Activated T-helper 1 cell treated with Interleukin-2 at 50 U/mL for 16 hours (primary cell): ENCODE results near the gene BRD3OS.

Experiments
- DNase-seq: peaks from one replicate; pipeline ENCODE4 v3.0.0-alpha.2; 2020; ENCODE audit warnings: low read depth

BRD3OS gene

GRCh38 chr9:134024828-134025605, at the start of gene BRD3OS:
Gene BRD3OS (plus strand): TSS chr9:134025481. CDS start chr9:134026748, 1,267 bp downstream.
- peak; percentile 87 for DNase-seq

- DNase-seq, result no peak
Observed at GRCh38 chr9:133975511-133975910, 49.8 kb upstream of the BRD3OS start.

- no peak for DNase-seq
Observed at GRCh38 chr9:133976191-133976861, 49.0 kb upstream of the BRD3OS start.

DNA sequence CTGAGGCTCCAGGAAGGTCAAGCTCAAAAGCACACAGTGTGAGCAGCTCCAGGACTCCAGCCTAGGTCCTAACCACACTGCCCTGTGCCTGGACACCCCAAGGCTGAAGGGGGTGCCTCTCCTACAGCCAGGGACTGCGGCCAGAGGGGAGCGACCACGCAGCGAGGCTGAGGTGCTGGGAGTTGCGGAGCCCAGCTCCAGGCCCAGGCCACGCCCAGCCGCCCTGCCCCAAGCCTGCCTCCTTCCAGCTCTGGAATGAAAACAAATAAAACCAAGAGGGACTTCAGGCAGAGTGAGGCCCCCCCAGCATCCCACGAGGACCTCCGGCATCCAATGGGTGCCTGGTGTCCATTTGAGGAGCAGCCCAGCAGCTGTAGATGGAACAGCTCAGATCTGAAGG, 48.4 kb upstream of the BRD3OS start:
- no peak for DNase-seq

- no peak for DNase-seq
Observed at GRCh38 chr9:133977421-133978201, 47.7 kb upstream of the BRD3OS start.

DNA sequence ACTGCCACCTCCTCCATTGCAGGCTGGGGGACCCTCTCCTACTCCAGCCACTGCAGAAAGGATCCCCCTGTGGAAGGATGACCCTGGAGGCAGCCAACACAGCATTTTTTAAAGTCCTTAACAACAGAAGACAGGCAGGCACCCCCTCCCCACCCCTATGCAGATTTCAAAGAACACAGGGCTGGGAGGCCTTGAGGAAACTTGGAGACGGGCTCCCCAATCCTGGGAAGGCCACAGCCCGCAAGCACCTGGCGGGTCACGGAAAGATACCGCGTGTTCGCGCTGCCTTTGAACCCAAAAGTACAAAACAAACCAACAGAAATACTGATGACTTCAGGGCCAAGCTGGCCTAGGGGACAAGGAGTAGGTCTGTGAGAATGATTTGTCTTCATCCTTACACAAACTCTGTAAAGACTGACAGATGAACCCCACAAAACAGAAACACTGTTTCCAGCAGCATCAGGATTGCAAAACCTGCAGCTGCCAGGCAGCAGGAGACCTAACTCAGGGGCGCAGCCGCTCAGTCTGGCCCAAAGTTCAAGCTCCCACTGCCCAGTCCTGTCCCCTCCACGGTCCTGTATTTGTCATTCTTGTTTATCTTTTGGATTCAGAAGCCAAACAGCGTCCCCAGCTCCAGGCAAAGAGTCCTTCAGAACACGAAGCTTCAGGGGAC, 46.9 kb upstream of the BRD3OS start:
- no peak for DNase-seq

- DNase-seq, result no peak
Observed at GRCh38 chr9:133978899-133979272, 46.4 kb upstream of the BRD3OS start.

GRCh38 chr9:133979273-133979920, 45.9 kb upstream of the BRD3OS start:
- no peak for DNase-seq

DNA sequence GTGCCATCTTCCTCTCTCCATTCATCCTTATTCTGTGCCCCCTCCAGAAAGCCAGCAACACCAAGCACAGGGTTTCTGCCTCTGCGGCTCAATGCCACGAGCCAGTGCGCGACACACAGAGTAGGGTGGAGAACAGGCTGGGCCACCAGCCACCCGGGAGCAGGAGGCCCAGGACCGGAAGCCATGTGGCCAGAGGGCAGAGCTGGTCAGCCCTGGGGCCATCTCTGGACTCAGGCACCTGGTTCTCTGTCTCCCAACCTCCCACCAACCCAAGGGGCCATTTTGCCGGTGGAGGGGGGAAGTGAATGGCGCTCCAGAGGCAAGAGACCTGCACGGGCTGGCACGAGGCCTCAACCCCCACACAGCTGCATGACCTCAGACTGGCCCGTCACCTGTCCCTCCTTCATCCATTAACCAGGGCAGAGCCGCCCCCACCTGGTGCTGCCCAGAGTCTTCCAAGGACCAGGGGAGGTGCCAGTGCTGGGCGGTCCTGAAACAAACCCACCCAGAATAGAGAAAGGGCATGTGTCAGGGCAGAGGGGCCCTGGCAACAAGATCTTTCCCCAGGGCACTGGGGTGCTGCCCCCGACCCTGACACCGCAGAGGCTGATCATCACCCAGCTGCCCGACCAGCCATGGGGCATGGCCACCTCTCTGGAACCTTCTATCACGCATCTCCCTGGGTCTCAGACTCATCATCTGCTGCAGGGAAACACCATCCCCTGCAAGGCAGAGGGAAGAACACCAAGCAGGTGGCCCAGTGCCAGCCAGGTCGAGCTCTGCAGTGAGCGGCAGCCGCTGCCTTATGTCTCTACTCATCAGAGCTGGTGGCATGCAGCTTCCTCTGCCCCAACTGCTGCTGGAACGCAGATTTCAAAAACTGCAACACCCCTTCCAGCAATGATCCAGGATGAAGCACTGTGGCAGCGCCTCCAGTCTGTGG, 45.1 kb upstream of the BRD3OS start:
- DNase-seq, result no peak

- no peak for DNase-seq
Observed at GRCh38 chr9:133980864-133981588, 44.3 kb upstream of the BRD3OS start.

- no peak for DNase-seq
Observed at GRCh38 chr9:133981589-133981957, 43.7 kb upstream of the BRD3OS start.

GRCh38 chr9:133981958-133982681, 43.2 kb upstream of the BRD3OS start:
- DNase-seq, result no peak

DNA sequence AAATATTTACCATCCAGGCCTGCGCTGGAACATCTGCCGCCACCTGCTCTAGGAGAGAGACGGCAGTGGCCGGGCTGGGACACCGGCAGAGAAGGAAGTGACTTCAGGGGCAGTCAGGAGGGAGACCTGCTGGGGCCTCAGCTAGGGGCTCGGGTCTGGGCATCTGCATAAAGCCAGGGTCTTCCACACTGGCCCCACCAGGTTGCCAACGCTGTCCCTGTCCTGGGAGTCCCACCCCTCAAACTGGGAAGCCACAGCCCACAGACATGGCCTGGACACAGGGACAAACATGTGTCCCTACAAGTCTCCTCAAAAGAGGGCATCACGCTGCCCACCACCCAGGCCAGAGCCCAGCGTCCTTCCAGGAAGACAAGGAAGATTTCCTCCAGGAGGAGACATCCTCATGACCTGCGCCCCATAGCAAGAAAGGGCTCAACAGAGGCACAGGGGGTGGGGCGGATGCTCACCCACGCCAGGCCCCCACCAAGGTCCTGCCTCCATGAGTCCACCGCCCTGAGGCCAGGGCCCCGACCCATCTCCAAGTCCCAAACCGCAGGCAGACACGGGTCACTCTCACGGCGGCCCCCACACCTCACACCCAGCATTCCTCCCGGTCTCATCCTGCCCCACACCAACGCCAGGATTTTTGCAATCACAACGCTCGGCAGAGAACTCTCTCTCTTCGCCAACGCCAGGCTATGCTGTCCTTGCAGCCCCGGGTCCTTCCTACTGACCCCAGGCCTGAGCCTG, 42.1 kb upstream of the BRD3OS start:
- DNase-seq, result no peak

- no peak for DNase-seq
Observed at GRCh38 chr9:133986061-133986460, 39.2 kb upstream of the BRD3OS start.

DNA sequence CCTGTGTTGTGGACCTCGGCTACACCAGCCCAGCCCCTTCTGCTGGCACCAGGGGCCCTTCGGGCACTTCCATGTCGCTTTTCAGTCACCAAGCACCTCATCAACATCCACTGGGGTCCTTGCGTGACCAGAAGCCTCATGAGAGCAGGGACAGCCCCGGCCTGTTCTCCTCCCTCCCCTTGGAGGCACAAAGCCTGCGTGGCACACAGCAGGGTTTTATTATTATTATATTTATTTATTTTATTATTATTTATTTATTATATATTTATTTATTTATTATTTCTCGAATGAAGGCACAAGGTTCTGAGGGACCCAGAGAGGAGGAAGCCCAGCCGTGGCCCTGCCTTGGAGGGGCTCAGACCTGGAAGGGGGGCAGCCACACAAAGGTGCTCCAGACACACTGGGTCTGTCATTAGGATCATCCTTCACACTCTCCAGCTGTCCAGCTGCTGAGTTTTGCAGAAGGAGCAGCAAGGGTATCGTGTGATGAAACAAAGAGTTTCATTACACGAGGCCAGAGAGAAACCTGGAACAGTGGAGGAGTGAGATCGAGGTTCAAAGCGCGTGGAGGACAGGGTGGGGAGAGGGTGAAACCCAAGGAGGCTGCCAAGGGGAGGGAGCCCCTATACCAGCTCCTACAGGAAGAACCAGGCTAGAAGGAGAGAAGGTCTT, 38.4 kb upstream of the BRD3OS start:
- no peak for DNase-seq

DNA sequence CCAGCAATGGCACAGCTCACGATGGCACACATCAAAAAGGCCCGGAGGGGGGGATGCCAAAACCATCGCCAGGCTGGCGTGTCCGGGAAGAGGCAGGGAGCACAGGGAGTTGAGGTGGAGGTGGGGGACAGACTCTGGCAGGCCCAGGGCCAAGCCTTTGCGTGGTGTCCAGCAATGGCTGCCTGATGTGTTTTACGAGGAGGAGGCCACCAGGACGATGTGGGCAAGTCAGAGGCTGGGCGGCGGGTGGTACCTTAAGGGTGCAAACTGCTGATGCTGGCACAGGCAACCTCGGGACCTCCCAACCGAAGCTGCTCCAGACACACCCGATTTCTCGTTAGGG, 37.9 kb upstream of the BRD3OS start:
- DNase-seq, result no peak

- no peak for DNase-seq
Observed at GRCh38 chr9:133987946-133988665, 37.2 kb upstream of the BRD3OS start.
